Gastrocnemius medialis (tissue), 4 donors: ENCODE data around the gene FARS2.

ENCODE experiments used
- POLR2A ChIP-seq, 2 donors: fragments of 450-650 bp; IDR thresholded peaks; one replicate each; pipeline ENCODE4 v1.6.1; 2017; ENCODE audit warnings: antibody characterized with exemption in 2 of 2, mild to moderate bottlenecking in 2 of 2, moderate library complexity in 2 of 2
- TF ChIP-seq, protein P1 (sequence below), 5 experiments: fragments of 450-650 bp in 3 of 5; fragments of 200-600 bp in 2 of 5; sonication (generic) in 2 of 5; IDR thresholded peaks in 4 of 5; conservative IDR thresholded peaks in 1 of 5; 1 replicate in 4 of 5; 2 replicates in 1 of 5; pipeline ENCODE4 v1.5.1; 2016 to 2019; ENCODE audit warnings: antibody characterized with exemption in 5 of 5, mild to moderate bottlenecking in 3 of 5, moderate library complexity in 3 of 5

DNA sequence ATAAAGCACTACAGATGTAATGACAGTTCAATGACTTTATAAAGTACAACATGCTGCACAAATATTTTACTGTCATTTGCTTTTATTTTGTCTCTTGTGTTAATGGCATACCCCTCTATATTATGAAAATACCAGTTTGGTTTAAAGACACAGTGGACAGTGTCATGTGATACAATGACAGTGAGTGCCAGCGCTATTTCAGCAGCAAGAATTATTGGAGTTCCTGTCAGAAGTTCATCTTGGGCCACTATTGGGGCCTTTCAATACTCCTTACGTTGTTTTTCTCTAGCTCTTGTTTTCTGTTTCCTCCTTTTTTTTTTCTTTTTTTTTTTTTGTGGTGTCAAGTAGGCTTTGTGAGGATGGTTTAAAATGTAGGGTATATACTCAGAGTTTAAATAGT lies 232.5 kb downstream of the FARS2 start:
- TF ChIP-seq, protein P1, sequence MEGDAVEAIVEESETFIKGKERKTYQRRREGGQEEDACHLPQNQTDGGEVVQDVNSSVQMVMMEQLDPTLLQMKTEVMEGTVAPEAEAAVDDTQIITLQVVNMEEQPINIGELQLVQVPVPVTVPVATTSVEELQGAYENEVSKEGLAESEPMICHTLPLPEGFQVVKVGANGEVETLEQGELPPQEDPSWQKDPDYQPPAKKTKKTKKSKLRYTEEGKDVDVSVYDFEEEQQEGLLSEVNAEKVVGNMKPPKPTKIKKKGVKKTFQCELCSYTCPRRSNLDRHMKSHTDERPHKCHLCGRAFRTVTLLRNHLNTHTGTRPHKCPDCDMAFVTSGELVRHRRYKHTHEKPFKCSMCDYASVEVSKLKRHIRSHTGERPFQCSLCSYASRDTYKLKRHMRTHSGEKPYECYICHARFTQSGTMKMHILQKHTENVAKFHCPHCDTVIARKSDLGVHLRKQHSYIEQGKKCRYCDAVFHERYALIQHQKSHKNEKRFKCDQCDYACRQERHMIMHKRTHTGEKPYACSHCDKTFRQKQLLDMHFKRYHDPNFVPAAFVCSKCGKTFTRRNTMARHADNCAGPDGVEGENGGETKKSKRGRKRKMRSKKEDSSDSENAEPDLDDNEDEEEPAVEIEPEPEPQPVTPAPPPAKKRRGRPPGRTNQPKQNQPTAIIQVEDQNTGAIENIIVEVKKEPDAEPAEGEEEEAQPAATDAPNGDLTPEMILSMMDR (IDR thresholded peaks at IDR 0.05 in 4 of 5, conservative IDR thresholded peaks at IDR 0.05 in 1 of 5) = no peak
- no peak for TF ChIP-seq POLR2A (IDR thresholded peaks at IDR 0.05)
